DLD1 (cell line): ENCODE data around the gene TCF7.

Experiments used
- in situ Hi-C: cut with HindIII; loops from 2 replicates; pipeline ENCODE4 v1.10.0; 2017; ENCODE audit warnings: low sequenced_read_pairs

Gene TCF7

DNA sequence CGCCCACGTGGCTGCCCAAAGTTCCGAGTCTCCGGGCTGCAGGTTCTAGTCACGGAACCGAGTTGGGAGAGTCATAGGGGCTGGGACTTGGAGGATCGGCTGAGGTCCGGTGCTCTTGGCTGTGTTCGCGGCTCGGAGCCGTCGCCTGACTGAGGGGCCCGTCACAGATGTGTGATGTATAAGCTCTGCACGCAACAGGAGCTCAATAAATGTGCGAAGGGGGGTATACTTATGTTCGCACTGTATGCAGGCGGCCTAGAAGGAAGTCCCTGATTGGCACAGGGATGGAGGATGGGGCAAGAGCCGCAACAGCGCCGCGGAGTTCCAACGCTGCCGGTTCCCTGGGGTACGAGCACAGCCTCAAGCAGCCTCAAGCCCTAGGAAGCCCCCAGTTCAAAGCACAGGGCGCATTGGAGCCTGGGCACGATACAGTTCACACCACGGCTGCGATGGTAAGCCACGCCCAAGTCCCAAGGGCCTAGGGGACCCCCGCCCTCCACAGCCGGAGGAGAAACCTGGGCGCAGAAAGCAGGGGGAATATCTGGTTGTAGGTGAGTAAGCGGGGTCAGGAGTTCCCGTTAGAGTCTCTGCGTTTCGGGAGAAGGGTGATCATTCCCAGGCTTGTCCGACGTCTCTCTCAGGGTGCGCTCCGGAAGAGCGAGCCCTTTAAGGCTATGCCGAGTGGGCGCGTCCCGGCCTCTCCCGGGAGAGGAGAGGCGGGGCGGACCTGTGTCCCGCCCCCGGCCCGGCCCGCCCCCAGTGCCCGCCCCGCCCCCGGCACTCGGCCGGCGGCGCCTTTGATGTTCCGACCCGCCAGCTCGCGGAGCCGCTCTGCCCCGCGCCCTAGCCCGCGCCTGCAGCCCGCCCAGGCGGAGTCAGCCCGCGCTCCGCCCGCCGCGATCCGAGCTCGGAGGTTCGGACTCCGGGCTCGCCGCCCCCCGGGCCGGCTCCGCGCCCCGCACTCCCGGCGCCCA lies at the start of gene TCF7:
TSS of gene TCF7 (plus strand) at position 780 of the 974 bp plus-strand sequence. CDS start 226 bp downstream, outside the sequence.
- in situ Hi-C loops: no loop called here

GRCh38 chr5:134069553-134069952 lies 44.9 kb upstream of the TCF7 start:
- in situ Hi-C loops: loop anchor here (10.0 kb wide), 1 partner anchor 55 kb away; no protein-coding TSS in a partner anchor

- in situ Hi-C loops: no loop called here
Observed at GRCh38 chr5:134070725-134071613, 43.5 kb upstream of the TCF7 start.

- in situ Hi-C loops: no loop called here
Observed at GRCh38 chr5:134071614-134072207, 42.8 kb upstream of the TCF7 start.

GRCh38 chr5:134072471-134073210 lies 41.8 kb upstream of the TCF7 start:
- in situ Hi-C loops: no loop called here

- in situ Hi-C loops: no loop called here
Observed at GRCh38 chr5:134073404-134073803, 41.1 kb upstream of the TCF7 start.

DNA sequence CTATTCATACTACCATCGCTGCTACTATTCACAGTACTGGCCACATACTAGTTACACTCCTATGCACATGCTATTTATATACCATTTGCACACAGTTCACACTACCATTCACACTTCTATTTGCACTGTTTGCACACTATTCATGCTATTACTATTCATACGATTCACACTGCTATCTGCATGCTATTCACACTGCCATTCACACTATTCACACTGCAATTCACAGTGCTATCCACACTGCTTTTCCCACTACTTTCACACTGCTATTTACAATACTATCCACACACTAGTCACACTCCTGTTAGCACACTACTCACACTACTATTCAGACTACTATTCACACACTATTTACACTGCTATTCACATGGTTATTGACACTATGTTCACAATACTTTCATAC lies 39.4 kb upstream of the TCF7 start:
- in situ Hi-C loops: no loop called here

GRCh38 chr5:134077926-134078580 lies 36.4 kb upstream of the TCF7 start:
- in situ Hi-C loops: no loop called here

GRCh38 chr5:134079748-134080581 lies 34.5 kb upstream of the TCF7 start:
- in situ Hi-C loops: no loop called here

DNA sequence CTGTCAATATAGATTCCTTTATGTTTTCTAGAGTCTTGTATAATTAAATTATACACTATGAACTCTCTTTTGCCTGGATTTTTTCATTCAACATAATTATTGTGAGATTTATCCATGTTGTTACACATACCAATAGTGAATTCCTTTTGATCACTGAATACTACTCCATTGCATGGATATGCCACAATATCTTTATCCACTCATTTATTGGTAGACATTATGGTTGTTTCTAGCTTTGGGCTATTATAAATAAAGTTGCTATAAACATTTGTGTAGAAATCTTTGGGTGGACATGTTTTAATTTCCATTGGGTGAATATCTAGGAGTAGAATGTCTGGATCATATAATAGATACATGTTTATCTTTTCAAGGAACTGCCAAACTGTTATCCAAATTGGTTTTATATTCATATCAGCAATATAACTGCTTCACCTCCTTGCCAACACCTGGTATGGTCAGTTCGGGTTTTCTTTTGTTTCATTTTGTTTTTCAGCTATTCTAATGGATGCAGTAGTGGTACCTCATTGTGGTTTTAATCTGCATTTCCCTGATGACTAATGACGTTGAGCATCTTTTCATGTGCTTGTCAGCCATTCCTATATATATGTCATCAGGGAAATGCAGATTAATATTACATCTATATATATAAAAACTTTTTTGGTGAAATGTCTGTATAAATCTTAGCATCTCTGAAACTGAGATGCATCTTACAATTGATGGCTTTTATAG lies 32.1 kb upstream of the TCF7 start:
- in situ Hi-C loops: no loop called here

- in situ Hi-C loops: no loop called here
Observed at GRCh38 chr5:134083517-134083916, 31.0 kb upstream of the TCF7 start.

DNA sequence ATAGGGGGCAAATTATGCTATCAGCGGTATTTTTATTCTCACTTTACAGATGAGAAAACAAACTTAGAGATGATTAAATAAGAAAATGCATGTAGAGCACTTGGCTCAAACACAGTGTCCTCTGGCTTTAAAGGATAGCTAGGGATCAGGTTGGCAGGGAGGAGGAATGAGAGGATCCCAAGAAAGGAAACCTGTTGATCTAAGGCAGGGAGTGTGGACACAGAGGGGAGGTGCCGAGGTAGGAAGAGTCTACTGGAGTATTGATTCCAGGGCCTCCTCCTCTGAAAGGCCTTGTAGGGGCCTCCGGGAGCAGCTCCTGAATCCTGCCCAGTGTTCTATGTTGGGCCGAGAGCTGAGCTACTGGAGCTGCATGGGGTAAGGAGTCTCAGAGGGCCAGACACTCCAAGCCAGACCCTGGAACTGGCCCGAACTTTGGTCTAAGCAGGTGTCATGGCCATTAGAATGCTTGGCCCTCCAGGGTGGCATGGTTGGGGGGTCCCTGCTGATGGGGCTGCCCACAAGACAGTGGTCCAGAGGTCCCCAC lies 30.4 kb upstream of the TCF7 start:
- in situ Hi-C loops: no loop called here

GRCh38 chr5:134084570-134084969 lies 29.9 kb upstream of the TCF7 start:
- in situ Hi-C loops: no loop called here

GRCh38 chr5:134085411-134085810 lies 29.1 kb upstream of the TCF7 start:
- in situ Hi-C loops: no loop called here

DNA sequence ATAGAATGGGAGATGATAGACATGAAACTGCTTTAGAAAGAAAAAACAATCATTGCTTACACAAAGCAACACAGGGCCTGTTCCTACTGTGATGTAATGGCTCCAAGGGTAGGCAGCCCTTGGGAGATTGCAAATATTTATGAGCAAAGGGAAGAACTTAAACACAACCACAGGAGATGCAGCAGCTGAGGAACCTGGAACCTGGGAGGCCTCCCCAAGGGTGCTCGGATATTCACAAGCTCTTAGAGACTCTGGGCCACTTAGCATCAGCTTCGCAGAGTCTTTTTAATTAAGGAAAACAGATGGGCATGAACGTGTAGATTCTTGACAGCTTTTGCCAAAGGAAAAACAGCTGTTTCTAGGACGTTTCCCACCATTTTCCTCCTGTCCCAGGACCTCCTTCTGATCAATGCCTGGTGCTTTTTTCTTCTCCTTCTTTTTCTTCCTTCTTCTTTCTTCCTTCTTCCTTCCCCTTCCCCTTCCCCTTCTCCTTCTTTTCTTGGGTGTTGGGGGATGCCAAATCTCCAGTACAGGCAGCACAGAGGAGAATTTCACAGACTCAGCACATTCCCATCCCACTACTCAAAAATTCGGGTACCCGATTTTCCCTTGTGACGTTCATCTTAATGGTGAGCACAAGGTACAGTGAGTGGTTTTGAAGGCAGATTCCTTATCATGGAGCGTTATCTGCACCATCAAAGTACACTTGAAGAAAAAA lies 28.1 kb upstream of the TCF7 start:
- in situ Hi-C loops: no loop called here

- in situ Hi-C loops: no loop called here
Observed at GRCh38 chr5:134086943-134087305, 27.6 kb upstream of the TCF7 start.

DNA sequence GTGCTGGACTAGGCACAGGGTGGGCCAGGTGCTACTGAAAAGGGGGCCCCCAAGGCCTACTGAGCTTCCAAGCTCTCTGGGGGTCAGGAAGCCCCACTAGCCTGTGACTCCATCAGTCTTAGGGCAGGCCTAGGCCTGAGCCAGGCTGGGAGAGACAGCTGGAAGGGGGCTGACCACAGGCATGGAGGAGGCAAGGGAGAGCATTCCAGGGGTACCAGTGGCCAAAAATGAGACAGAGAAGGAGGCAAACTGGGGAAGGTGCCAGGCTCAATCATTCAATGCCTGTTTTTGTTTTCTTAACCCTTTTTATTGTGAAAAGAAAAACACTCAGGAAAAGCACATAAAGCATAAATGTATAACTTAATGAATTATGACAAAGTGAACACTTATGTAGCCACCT lies 26.2 kb upstream of the TCF7 start:
- in situ Hi-C loops: no loop called here
